ENCODE data around the gene CIROP.

DNA sequence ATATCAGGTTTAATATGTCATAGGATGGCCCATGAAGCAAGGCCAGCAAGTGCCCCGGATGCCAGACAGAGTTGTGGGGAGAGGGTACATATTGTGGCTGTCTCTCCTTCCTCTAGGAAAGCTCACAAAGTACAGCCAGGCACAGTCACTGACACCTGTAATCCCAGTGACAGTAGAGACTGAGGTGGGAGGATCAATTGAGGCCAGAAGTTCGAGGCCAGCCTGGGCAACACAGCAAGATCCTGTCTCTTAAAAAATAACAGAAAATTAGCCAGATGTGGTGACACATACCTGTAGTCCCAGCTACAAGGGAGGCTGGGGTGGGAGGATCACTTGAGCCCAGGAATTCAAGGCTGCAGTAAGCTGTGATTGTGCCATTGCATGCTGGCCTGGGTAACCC, 46.6 kb upstream of the CIROP start:
- TF ChIP-seq, protein P1, sequence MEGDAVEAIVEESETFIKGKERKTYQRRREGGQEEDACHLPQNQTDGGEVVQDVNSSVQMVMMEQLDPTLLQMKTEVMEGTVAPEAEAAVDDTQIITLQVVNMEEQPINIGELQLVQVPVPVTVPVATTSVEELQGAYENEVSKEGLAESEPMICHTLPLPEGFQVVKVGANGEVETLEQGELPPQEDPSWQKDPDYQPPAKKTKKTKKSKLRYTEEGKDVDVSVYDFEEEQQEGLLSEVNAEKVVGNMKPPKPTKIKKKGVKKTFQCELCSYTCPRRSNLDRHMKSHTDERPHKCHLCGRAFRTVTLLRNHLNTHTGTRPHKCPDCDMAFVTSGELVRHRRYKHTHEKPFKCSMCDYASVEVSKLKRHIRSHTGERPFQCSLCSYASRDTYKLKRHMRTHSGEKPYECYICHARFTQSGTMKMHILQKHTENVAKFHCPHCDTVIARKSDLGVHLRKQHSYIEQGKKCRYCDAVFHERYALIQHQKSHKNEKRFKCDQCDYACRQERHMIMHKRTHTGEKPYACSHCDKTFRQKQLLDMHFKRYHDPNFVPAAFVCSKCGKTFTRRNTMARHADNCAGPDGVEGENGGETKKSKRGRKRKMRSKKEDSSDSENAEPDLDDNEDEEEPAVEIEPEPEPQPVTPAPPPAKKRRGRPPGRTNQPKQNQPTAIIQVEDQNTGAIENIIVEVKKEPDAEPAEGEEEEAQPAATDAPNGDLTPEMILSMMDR (IDR thresholded peaks at IDR 0.05; ENCODE audit: low read depth, low read length): no peak
- no peak for TF ChIP-seq EZH2phosphoT487 (IDR thresholded peaks at IDR 0.05; ENCODE audit: low read depth)

All from OCI-LY3 (cell line).